Measurements from ENCODE around the gene SAG. TPM values are rescaled to one million over a fixed set of nuclear protein-coding genes. Genes with fewer than 3 reads are reported as not detected.

SAG gene
- total RNA-seq, 2 experiments from 2014 or later = 0.39 TPM; not detected in 1

DNA sequence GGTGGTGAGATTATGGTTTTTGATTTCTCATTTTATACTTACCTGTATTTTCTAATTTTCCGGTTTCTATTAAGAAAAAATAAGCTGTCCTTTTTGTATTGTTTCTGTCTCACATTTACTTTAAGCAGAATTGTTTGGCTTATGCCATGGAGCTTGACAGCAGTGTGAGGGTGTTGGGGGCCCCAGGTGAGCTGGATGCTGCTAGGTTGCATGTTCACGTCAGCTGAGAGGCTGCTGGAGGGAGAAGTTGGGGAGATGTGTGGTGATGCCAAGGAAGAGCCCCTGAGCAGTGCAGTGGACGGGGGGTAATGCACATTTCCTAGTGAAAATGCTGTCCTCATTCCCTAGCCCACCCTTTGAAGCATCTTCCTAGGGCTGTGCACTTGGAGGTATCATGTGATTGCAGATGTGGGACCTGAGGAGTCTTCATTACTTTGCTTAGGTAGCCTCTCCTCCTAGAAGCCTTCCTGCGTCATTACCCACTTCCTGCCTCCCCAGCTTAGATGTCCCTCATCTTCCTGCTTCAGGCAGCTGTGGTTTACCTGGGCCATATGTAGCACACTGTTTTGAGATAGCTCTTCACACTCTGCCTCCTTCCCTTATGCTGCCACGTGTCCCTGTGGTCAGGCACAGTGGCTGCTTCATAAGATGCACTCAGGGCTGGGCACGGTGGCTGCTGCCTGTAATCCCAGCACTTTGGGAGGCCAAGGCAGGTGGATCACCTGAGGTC, 39.9 kb upstream of the SAG start:
- peaks cover 77% of the 10 kb centered on the region for H3K36me3 Mint-ChIP-seq (ENCODE audit: low read depth)
- peak overlapping the region; percentile 53 for H3K4me3 Mint-ChIP-seq
- CTCF ChIA-PET = interaction anchor here (0.6 to 2.4 kb wide), 10 partner anchors 13 to 907 kb away, joined by 3 to 19 read pairs (median 3); partner anchors contain the start of genes ATG16L1 and INPP5D

DNA sequence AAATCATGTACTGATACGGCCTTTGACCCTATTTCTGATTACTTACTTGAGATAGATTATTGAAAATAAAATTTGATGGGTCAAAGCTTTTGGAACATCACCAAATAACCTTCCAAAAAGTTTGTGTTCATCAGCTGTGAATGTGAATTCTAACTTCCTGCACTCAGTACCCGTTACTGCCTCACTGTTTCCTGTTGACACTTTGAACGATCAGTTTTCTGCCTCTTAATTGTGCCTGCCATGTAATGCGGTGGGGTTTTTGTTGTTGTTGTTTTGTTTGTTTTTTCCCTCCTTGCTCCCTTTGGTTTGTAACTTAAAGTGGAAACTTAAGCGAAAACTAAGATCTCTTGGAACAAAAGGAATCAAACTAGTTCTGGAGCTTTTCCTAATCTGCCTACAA, 37.2 kb upstream of the SAG start:
- Mint-ChIP-seq H3K27ac (peak overlapping the region; percentile 98), H3K9me3 (ENCODE audit: low read depth) (no peaks in the 10 kb centered on the region), H3K4me3 (peak overlapping the region; percentile 15), H3K27me3 (no peaks in the 10 kb centered on the region), H3K4me1 (peaks cover 73% of the 10 kb centered on the region), H3K36me3 (ENCODE audit: low read depth) (peaks cover 84% of the 10 kb centered on the region)
- intact Hi-C loops (cut with DNase I, micrococcal nuclease) = no loop called here
- DNase-seq (no peak), ATAC-seq (no peak)
- CTCF ChIA-PET = interaction anchor here (0.9 to 1.6 kb wide), 8 partner anchors 10 to 216 kb away, joined by 3 to 9 read pairs (median 5); partner anchors contain the start of gene ATG16L1
- POLR2A ChIA-PET = no interaction called here

More for the DNA sequence above, 39.9 kb upstream of the SAG start:
- Mint-ChIP-seq H3K9me3 (ENCODE audit: low read depth) (no peaks in the 10 kb centered on the region), H3K4me1 (peaks cover 66% of the 10 kb centered on the region), H3K27me3 (no peaks in the 10 kb centered on the region), H3K27ac (peak overlapping the region; percentile 98)
- intact Hi-C loops (cut with DNase I, micrococcal nuclease) = loop anchor here (1.0 to 5.0 kb wide), 8 partner anchors 16 to 717 kb away; partner anchors contain the start of genes ATG16L1 (in 2 of the 2), DGKD (in 1 of the 2), EIF4E2 (in 1 of the 2) and TIGD1 (in 1 of the 2)
- POLR2A ChIA-PET = interaction anchor here (0.5 to 0.9 kb wide), 9 partner anchors 14 to 638 kb away, joined by 3 to 5 read pairs (median 3); partner anchors contain the start of genes ATG16L1 and INPP5D
- DNase-seq = peak; percentile 85
- ATAC-seq = peak; percentile 95

DNA sequence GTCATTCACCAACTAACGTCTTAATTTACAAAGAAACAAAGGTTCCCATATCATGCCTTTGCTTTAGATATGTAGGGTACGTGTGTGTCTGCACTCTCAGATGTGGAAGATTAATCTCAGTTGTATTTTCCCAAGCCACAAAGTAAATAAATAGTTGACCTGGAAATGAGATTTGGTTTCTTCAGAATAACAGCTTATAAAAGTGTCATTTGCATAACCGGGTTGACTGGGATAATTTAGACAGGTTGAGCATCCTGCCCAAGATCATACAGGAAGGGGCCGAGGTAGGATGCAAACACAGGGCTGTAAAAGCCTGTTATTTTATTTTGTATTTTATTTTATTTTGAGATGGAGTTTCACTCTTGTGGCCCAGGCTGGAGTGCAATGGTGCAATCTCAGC, 36.7 kb upstream of the SAG start:
- POLR2A ChIA-PET = no interaction called here

DNA sequence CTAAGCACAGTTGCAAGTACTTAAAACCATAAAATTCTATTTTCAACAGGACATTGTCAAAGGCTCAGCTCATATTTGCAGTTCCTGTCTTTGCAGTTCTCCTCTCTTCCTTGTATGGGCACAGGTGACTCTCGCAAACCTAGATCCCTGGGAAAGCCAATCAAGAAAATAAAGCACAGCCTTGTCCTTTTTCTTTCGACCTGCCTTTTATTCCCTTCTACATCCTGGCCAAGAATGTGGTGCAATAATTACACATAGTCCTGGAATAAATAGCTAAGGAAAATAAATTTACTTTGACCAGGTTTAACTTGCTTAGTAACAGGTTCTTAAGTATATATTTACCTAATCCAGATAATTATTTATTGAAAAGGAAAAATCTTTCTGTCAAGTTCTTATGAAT, 35.9 kb upstream of the SAG start:
- H3K4me3 Mint-ChIP-seq = no peak overlapping the region
- peaks cover 63% of the 10 kb centered on the region for H3K4me1 Mint-ChIP-seq
- ChIA-PET CTCF (interaction anchor here (0.5 to 1.6 kb wide), 5 partner anchors 9 to 475 kb away, joined by 3 to 9 read pairs (median 5); partner anchors contain the start of gene ATG16L1), POLR2A (no interaction called here)
- H3K36me3 Mint-ChIP-seq (ENCODE audit: low read depth) = peaks cover 79% of the 10 kb centered on the region
- H3K27me3 Mint-ChIP-seq = no peaks in the 10 kb centered on the region
- no peak for DNase-seq
- peak overlapping the region; percentile 44 for H3K27ac Mint-ChIP-seq
- intact Hi-C loops (cut with DNase I, micrococcal nuclease) = no loop called here
- H3K9me3 Mint-ChIP-seq (ENCODE audit: low read depth) = no peaks in the 10 kb centered on the region
- ATAC-seq = no peak

More for the DNA sequence above, 36.7 kb upstream of the SAG start:
- peaks cover 82% of the 10 kb centered on the region for H3K36me3 Mint-ChIP-seq (ENCODE audit: low read depth)
- H3K4me3 Mint-ChIP-seq = peak overlapping the region; percentile 15
- CTCF ChIA-PET = interaction anchor here (0.6 to 1.6 kb wide), 8 partner anchors 9 to 216 kb away, joined by 3 to 9 read pairs (median 4); partner anchors contain the start of gene ATG16L1
- H3K9me3 Mint-ChIP-seq (ENCODE audit: low read depth) = no peaks in the 10 kb centered on the region
- no peaks in the 10 kb centered on the region for H3K27me3 Mint-ChIP-seq
- H3K27ac Mint-ChIP-seq = peak overlapping the region; percentile 98
- ATAC-seq (no peak), DNase-seq (no peak)
- intact Hi-C loops (cut with DNase I, micrococcal nuclease) = no loop called here
- peaks cover 70% of the 10 kb centered on the region for H3K4me1 Mint-ChIP-seq

DNA sequence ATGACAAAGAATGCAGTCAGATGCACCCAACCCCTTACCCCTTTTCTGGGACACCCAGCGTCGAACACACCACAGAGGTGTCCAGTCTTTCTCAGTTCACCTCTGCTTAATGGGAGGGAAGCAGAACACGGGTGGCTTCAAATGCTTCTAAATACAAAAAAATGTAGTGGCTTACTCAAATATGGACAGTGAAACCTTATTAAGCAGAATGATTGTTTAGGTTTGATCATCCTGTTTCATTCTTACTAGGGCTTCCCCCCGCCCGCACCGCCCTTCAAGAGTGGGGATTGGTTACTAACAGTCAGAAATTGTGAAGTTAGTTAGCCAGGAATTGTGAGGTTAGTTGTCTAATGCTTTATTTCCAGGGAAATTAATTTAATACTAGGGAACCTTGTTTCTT, 34.5 kb upstream of the SAG start:
- Mint-ChIP-seq H3K27me3 (no peaks in the 10 kb centered on the region), H3K36me3 (ENCODE audit: low read depth) (peaks cover 79% of the 10 kb centered on the region), H3K9me3 (ENCODE audit: low read depth) (no peaks in the 10 kb centered on the region), H3K4me1 (peaks cover 50% of the 10 kb centered on the region), H3K4me3 (no peak overlapping the region), H3K27ac (peak overlapping the region; percentile 69)
- DNase-seq (peak; percentile 60), ATAC-seq (peak; percentile 57)
- ChIA-PET POLR2A (no interaction called here), CTCF (interaction anchor here (0.5 to 1.8 kb wide), 3 partner anchors 17 to 436 kb away, joined by 3 to 8 read pairs (median 3); no protein-coding TSS in a partner anchor)
- intact Hi-C loops (cut with DNase I, micrococcal nuclease) = no loop called here

DNA sequence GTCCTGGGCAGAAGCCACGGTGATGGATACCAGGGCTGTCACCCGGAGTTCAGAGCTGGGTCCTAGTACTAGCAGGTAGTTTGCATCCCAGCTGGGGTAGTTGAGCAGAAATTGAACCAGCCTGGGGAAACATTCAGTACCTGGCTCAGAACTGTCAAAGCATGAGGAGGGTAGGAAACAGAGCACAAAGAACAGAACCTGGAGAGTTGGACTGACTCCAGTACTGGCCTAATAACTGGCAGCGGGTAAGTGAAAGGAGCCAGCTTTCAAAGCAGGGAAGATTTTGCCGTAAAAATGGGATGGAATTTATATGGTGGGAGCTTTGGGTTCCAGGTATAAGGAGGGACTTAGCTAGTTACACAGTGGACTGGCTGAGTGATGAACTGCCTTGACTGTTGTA, 32.4 kb upstream of the SAG start:
- ChIA-PET CTCF (interaction anchor here (1.5 to 1.8 kb wide), 2 partner anchors 19 to 169 kb away, joined by 3 to 8 read pairs; no protein-coding TSS in a partner anchor), POLR2A (no interaction called here)
- ATAC-seq (no peak), DNase-seq (no peak)
- peaks cover 31% of the 10 kb centered on the region for H3K4me1 Mint-ChIP-seq
- no peaks in the 10 kb centered on the region for H3K9me3 Mint-ChIP-seq (ENCODE audit: low read depth)
- no peak overlapping the region for H3K4me3 Mint-ChIP-seq
- no peaks in the 10 kb centered on the region for H3K27me3 Mint-ChIP-seq
- H3K36me3 Mint-ChIP-seq (ENCODE audit: low read depth) = peaks cover 74% of the 10 kb centered on the region
- peak overlapping the region; percentile 47 for H3K27ac Mint-ChIP-seq
- intact Hi-C loops (cut with DNase I, micrococcal nuclease) = no loop called here

DNA sequence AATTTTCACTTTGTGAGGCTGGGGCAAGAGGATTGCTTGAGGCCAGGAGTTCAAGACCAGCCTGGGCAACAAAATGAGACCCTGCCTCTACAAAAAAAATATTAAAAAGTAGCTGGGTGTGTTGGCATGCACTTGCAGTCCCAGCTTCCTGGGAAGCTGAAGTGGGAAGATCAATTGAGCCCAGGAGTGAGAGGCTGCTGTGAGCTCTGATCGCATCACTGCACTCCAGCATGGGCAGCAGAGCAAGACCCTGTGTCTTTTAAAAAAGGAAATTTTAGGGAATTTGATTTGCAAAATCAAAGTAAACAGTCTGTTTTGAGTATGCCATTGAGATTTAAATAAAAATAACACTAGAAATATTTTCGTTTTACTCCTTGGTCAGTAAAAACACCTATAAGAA, 28.7 kb upstream of the SAG start:
- ChIA-PET POLR2A (no interaction called here), CTCF (interaction anchor here (0.6 to 2.6 kb wide), 4 partner anchors 8 to 70 kb away, joined by 3 to 9 read pairs (median 4); no protein-coding TSS in a partner anchor)
- peaks cover 64% of the 10 kb centered on the region for H3K36me3 Mint-ChIP-seq (ENCODE audit: low read depth)
- no peak for ATAC-seq
- no peak overlapping the region for H3K27ac Mint-ChIP-seq
- H3K4me1 Mint-ChIP-seq = peaks cover 18% of the 10 kb centered on the region
- no peak for DNase-seq
- H3K27me3 Mint-ChIP-seq = no peaks in the 10 kb centered on the region
- no peak overlapping the region for H3K4me3 Mint-ChIP-seq
- no peaks in the 10 kb centered on the region for H3K9me3 Mint-ChIP-seq (ENCODE audit: low read depth)
- intact Hi-C loops (cut with DNase I, micrococcal nuclease) = no loop called here

DNA sequence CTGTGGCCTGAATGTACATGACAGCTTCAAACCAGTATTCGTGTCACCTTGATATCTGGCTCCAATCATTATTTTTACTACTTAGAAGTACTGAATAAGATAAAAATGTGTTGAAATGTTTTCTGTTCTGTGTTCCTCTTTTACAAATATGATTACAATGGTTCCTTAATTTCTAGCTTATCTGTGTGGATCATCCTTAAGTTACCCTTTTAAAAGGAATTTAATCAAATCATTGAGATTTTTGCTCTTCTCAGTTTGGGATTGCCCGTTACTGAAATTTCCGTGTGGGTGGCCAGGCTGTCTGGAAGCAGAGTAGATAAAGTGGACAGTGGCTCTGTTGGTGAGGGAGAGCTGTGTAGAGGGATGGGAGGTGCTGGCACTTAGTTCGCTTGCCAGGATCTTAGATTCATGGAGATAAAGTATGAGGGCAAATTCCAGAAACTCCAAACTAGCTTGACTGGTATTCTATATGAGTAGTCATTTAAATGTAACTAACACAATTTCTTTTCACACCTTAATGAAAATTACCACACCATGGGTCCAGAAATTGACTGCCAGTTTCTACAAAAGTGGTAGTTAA, 27.4 kb upstream of the SAG start:
- H3K4me3 Mint-ChIP-seq = no peak overlapping the region
- POLR2A ChIA-PET = no interaction called here
- ATAC-seq (no peak), DNase-seq (no peak)
- CTCF ChIA-PET = interaction anchor here (0.5 to 2.6 kb wide), 3 partner anchors 9 to 226 kb away, joined by 3 to 9 read pairs (median 3); no protein-coding TSS in a partner anchor
- peaks cover 18% of the 10 kb centered on the region for H3K4me1 Mint-ChIP-seq
- no peaks in the 10 kb centered on the region for H3K27me3 Mint-ChIP-seq
- H3K27ac Mint-ChIP-seq = peak overlapping the region; percentile 32
- no peaks in the 10 kb centered on the region for H3K9me3 Mint-ChIP-seq (ENCODE audit: low read depth)
- peaks cover 60% of the 10 kb centered on the region for H3K36me3 Mint-ChIP-seq (ENCODE audit: low read depth)
- intact Hi-C loops (cut with DNase I, micrococcal nuclease) = no loop called here

DNA sequence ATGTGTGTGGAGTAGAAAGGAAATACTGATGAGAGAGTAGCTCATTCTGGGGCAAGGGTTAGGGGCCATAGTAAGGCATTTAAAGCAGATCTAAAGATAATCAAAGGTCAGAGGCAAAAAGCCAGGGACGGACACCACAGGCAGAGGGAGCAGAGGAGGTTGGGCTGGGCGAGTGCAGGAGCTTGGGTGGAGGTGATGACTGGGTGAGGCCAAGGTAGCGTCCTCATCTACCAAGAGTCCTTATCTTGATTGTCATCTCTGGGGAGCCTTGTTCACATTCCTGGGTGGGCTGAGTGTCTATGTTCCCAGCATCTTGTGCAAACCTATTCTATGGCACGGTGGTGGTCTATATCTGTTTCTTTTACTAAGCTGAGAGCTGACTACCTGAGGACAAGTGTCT, 26.1 kb upstream of the SAG start:
- Mint-ChIP-seq H3K36me3 (ENCODE audit: low read depth) (peaks cover 61% of the 10 kb centered on the region), H3K9me3 (ENCODE audit: low read depth) (no peaks in the 10 kb centered on the region), H3K4me1 (peaks cover 18% of the 10 kb centered on the region), H3K4me3 (no peak overlapping the region), H3K27me3 (no peaks in the 10 kb centered on the region), H3K27ac (peak overlapping the region; percentile 0)
- ATAC-seq = no peak
- intact Hi-C loops (cut with DNase I, micrococcal nuclease) = no loop called here
- DNase-seq = no peak
- ChIA-PET CTCF (interaction anchor here (0.7 to 2.6 kb wide), 2 partner anchors 11 to 21 kb away, joined by 4 to 9 read pairs; no protein-coding TSS in a partner anchor), POLR2A (interaction anchor here (0.6 kb wide), 2 partner anchors 13 to 111 kb away, joined by 3 read pairs; no protein-coding TSS in a partner anchor)

DNA sequence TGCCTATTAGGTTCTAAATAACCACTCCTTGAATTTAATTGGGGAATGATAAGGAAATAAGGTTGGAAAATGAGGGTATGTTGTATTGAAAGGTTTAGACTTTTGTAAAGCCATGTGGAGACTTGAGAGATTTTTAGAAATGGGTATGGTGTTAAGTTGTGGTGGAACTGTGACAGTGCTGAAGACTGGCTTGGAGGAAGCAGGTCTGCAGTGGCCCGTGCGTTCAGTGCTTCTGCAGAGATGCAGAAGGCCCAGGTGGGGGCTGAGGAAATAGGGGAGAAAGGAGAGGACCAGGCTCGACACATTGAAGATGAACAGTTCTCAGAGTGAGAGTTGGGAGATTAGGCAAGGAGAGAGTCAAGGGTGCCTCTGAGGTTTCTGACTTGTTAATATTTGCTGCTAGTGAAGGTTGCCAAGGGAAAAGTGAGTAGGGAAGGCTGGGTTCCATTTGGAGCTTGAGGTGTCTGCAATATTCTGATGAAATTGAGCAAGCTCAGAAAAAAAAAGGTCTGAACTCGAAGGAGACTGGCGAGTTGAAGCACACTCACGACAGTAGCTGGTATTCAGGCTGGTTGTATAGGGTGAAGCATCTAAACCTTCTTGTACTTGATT, 25.5 kb upstream of the SAG start:
- intact Hi-C loops (cut with DNase I, micrococcal nuclease) = no loop called here
- POLR2A ChIA-PET = no interaction called here

DNA sequence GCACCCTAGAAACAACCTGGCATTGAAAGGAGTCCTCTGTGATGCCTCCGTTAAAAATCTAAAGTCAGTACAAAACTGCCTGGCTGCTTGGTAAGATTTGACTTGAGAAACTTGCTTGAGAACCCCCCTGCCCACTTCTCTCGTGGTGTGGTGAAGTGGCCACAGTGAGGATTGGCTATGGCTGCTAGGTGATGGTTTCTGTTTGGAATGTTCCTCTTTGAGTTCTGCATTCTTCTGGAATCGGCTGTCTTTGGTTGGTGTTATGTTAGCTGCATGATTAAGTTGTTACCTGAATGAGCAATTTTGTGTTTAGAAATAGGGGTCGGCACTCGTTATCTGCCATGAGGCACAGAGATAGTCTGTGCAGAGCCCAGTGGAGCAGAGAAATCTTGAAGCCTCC, 21.7 kb upstream of the SAG start:
- ChIA-PET POLR2A (no interaction called here), CTCF (no interaction called here)
- H3K36me3 Mint-ChIP-seq (ENCODE audit: low read depth) = peaks cover 58% of the 10 kb centered on the region
- peaks cover 15% of the 10 kb centered on the region for H3K4me1 Mint-ChIP-seq
- H3K27me3 Mint-ChIP-seq = no peaks in the 10 kb centered on the region
- H3K4me3 Mint-ChIP-seq = no peak overlapping the region
- ATAC-seq = no peak
- H3K9me3 Mint-ChIP-seq (ENCODE audit: low read depth) = no peaks in the 10 kb centered on the region
- DNase-seq = no peak
- H3K27ac Mint-ChIP-seq = no peak overlapping the region
- intact Hi-C loops (cut with DNase I, micrococcal nuclease) = no loop called here

More for the DNA sequence above, 25.5 kb upstream of the SAG start:
- ATAC-seq = no peak
- CTCF ChIA-PET = interaction anchor here (0.6 to 0.7 kb wide), 2 partner anchors 20 to 283 kb away, joined by 4 to 6 read pairs; no protein-coding TSS in a partner anchor
- H3K27me3 Mint-ChIP-seq = no peaks in the 10 kb centered on the region
- H3K36me3 Mint-ChIP-seq (ENCODE audit: low read depth) = peaks cover 61% of the 10 kb centered on the region
- H3K4me3 Mint-ChIP-seq = no peak overlapping the region
- DNase-seq = no peak
- peaks cover 18% of the 10 kb centered on the region for H3K4me1 Mint-ChIP-seq
- no peak overlapping the region for H3K27ac Mint-ChIP-seq
- H3K9me3 Mint-ChIP-seq (ENCODE audit: low read depth) = no peaks in the 10 kb centered on the region

Data from activated CD4-positive, alpha-beta T cell treated with anti-CD3 and anti-CD28 coated beads for 36 hours (primary cell).